H1 (cell line): Measurements from ENCODE around the gene KLHL8. TPM values are rescaled to one million over a fixed set of nuclear protein-coding genes. Genes with fewer than 3 reads are reported as not detected.

Experiments
- CTCF ChIA-PET: fragments of 300-600 bp; sonication (Branson Sonifier 250); formaldehyde crosslinking; loops from one replicate; lab custom pipeline; 2021; ENCODE audit not compliant: partially characterized antibody; lab: Charles Lee
- POLR2A ChIA-PET: fragments of 300-600 bp; sonication (Branson Sonifier 250); formaldehyde crosslinking; loops from one replicate; lab custom pipeline; 2021; ENCODE audit warnings: inconsistent platforms; ENCODE audit not compliant: partially characterized antibody; lab: Charles Lee
- DNase-seq, 2 experiments: peaks; one replicate each; pipeline versions ENCODE4 v3.0.0 to v3.0.0-alpha.2; 2010 to 2022; ENCODE audit warnings: low spot score in 2 of 2, low read depth in 1 of 2, mixed read lengths in 1 of 2
- FAIRE-seq: peaks from 2 replicates; lab custom pipeline; 2011; peaks lifted over from hg19 to GRCh38; lab: Jason Lieb, UNC
- H2AFZ ChIP-seq: 2 replicates; pipeline ENCODE4 v1.8.1; 2012; ENCODE audit warnings: low read length, inconsistent platforms
- H2AK5ac ChIP-seq: 2 replicates; pipeline ENCODE4 v1.6.1; 2013; ENCODE audit warnings: low read depth, low read length
- H2BK120ac ChIP-seq: replicated peaks from 2 replicates; pipeline ENCODE3; 2013; ENCODE audit warnings: low read depth, low read length, inconsistent platforms
- H2BK12ac ChIP-seq: 2 replicates; pipeline ENCODE4 v1.6.1; 2013; ENCODE audit warnings: low read depth, low read length
- H2BK15ac ChIP-seq: 2 replicates; pipeline ENCODE4 v1.6.1; 2013; ENCODE audit warnings: low read length
- H2BK20ac ChIP-seq: 2 replicates; pipeline ENCODE4 v1.6.1; 2013; ENCODE audit warnings: low read length
- H2BK5ac ChIP-seq: 2 replicates; pipeline ENCODE4 v1.6.1; 2013; ENCODE audit warnings: low read depth, low read length
- H3K14ac ChIP-seq: 2 replicates; pipeline ENCODE4 v1.6.1; 2013; ENCODE audit warnings: inconsistent platforms; ENCODE audit not compliant: insufficient read length
- H3K18ac ChIP-seq: 2 replicates; pipeline ENCODE4 v1.6.1; 2013; ENCODE audit warnings: low read length; ENCODE audit errors: extremely low read depth
- H3K23ac ChIP-seq: 2 replicates; pipeline ENCODE4 v1.6.1; 2013; ENCODE audit warnings: inconsistent platforms; ENCODE audit not compliant: insufficient read length
- H3K23me2 ChIP-seq: 2 replicates; pipeline ENCODE4 v1.6.1; 2013; ENCODE audit warnings: low read depth, low read length
- H3K27ac ChIP-seq: 2 replicates; pipeline ENCODE4 v1.6.1; 2011; ENCODE audit warnings: low read depth, low read length, inconsistent platforms
- H3K27me3 ChIP-seq, 4 experiments: replicated peaks in 1 of 4; 1 replicate in 1 of 4; 2 replicates in 3 of 4; pipeline versions ENCODE4 v1.6.1 to v1.8.1; 2011 to 2013; ENCODE audit warnings: low read length in 3 of 4, mild to moderate bottlenecking in 3 of 4, inconsistent platforms in 2 of 4, mixed read lengths in 2 of 4, moderate library complexity in 1 of 4; ENCODE audit not compliant: control insufficient read depth in 3 of 4, insufficient read depth in 3 of 4; ENCODE audit errors: extremely low read depth in 1 of 4
- H3K36me3 ChIP-seq, 4 experiments: 2 replicates each; pipeline versions ENCODE4 v1.6.1 to v1.8.1; 2011 to 2013; ENCODE audit warnings: mild to moderate bottlenecking in 4 of 4, low read length in 3 of 4, moderate library complexity in 2 of 4, control low read depth in 1 of 4, inconsistent platforms in 1 of 4; ENCODE audit not compliant: insufficient read depth in 4 of 4, control insufficient read depth in 2 of 4
- H3K4ac ChIP-seq: replicated peaks from 2 replicates; pipeline ENCODE3; 2013; ENCODE audit warnings: low read length, low read depth, mixed read lengths, inconsistent platforms; ENCODE audit not compliant: insufficient read length
- H3K4me1 ChIP-seq, 4 experiments: replicated peaks in 1 of 4; 1 replicate in 1 of 4; 2 replicates in 3 of 4; pipeline versions ENCODE4 v1.6.1 to v1.8.1; 2011 to 2013; ENCODE audit warnings: low read length in 3 of 4, inconsistent platforms in 2 of 4, mixed read lengths in 1 of 4; ENCODE audit not compliant: insufficient read depth in 4 of 4, control insufficient read depth in 3 of 4
- H3K4me2 ChIP-seq, 2 experiments: 2 replicates each; pipeline versions ENCODE4 v1.6.1 to v1.8.1; 2011 to 2013; ENCODE audit warnings: low read depth in 2 of 2, low read length in 2 of 2, control low read depth in 1 of 2, inconsistent platforms in 1 of 2, mild to moderate bottlenecking in 1 of 2; ENCODE audit not compliant: insufficient read depth in 1 of 2
- H3K4me3 ChIP-seq, 4 experiments: fragments of 200-600, 300-600 bp in 1 of 4; sonication (generic), shearing (Covaris generic), sonication (Bioruptor Twin) in 1 of 4; 2 replicates each; pipeline versions ENCODE4 v1.5.1 to v1.8.1; 2011 to 2016; ENCODE audit warnings: low read length in 4 of 4, low read depth in 3 of 4, control low read depth in 2 of 4, inconsistent platforms in 2 of 4, mild to moderate bottlenecking in 2 of 4, mixed read lengths in 1 of 4, moderate library complexity in 1 of 4; ENCODE audit not compliant: insufficient read depth in 2 of 4; ENCODE audit errors: extremely low read depth in 1 of 4
- H3K56ac ChIP-seq: replicated peaks from 2 replicates; pipeline ENCODE3; 2013; ENCODE audit warnings: low read depth, mild to moderate bottlenecking, mixed read lengths, low read length, inconsistent platforms; ENCODE audit not compliant: insufficient read length
- H3K79me1 ChIP-seq: 2 replicates; pipeline ENCODE4 v1.6.1; 2013; ENCODE audit warnings: low read depth, low read length, control low read depth
- H3K79me2 ChIP-seq, 2 experiments: 2 replicates each; pipeline versions ENCODE4 v1.6.1 to v1.8.1; 2012 to 2013; ENCODE audit warnings: low read length in 2 of 2, mild to moderate bottlenecking in 2 of 2, inconsistent platforms in 1 of 2; ENCODE audit not compliant: insufficient read depth in 2 of 2, control insufficient read depth in 1 of 2
- H3K9ac ChIP-seq, 4 experiments: replicated peaks in 1 of 4; 1 replicate in 1 of 4; 2 replicates in 3 of 4; pipeline versions ENCODE4 v1.6.1 to v1.8.1; 2011 to 2013; ENCODE audit warnings: low read depth in 3 of 4, low read length in 3 of 4, control low read depth in 2 of 4, mild to moderate bottlenecking in 2 of 4, moderate library complexity in 2 of 4, inconsistent platforms in 1 of 4; ENCODE audit errors: extremely low read depth in 1 of 4
- H3K9me3 ChIP-seq, 2 experiments: 2 replicates each; pipeline versions ENCODE4 v1.6.1 to v1.8.1; 2012 to 2013; ENCODE audit warnings: mild to moderate bottlenecking in 2 of 2, moderate library complexity in 2 of 2, control low read depth in 1 of 2, inconsistent platforms in 1 of 2, low read depth in 1 of 2, low read length in 1 of 2, mixed read lengths in 1 of 2; ENCODE audit not compliant: insufficient read depth in 2 of 2
- H4K20me1 ChIP-seq, 2 experiments: replicated peaks in 1 of 2; 2 replicates each; pipeline versions ENCODE3 to v1.8.1; 2011 to 2013; ENCODE audit warnings: inconsistent platforms in 2 of 2, low read length in 2 of 2, mild to moderate bottlenecking in 1 of 2; ENCODE audit not compliant: insufficient read depth in 2 of 2, control insufficient read depth in 1 of 2
- H4K5ac ChIP-seq: 2 replicates; pipeline ENCODE4 v1.6.1; 2013; ENCODE audit warnings: low read length, low read depth, mixed read lengths, inconsistent platforms; ENCODE audit not compliant: insufficient read length
- H4K8ac ChIP-seq: 2 replicates; pipeline ENCODE4 v1.8.0; 2013; ENCODE audit warnings: mild to moderate bottlenecking, moderate library complexity, low read length, inconsistent platforms; ENCODE audit not compliant: insufficient read depth; ENCODE audit errors: extremely low read depth
- H4K91ac ChIP-seq: replicated peaks from 2 replicates; pipeline ENCODE3; 2013; ENCODE audit warnings: low read length, mixed read lengths, inconsistent platforms; ENCODE audit not compliant: insufficient read length
- GTF2F1 ChIP-seq: IDR thresholded peaks from 2 replicates; pipeline ENCODE4 v1.6.1; 2012; ENCODE audit warnings: low read depth, low read length, improper control_type of control experiment, borderline replicate concordance
- TCF12 ChIP-seq: IDR thresholded peaks from 2 replicates; pipeline ENCODE4 v1.6.1; 2011; ENCODE audit warnings: low read depth, mild to moderate bottlenecking, low read length
- WGBS, 2 experiments: shearing (Covaris generic) in 1 of 2; methylation state at CpG; one replicate each; pipeline versions ENCODE4 v1.1.6 to v1.1.7; 2013 to 2015; ENCODE audit warnings: low lambda C conversion rate in 2 of 2, mixed read lengths in 2 of 2, inconsistent platforms in 1 of 2, low coverage in 1 of 2, missing lambda C conversion rate in 1 of 2; ENCODE audit not compliant: insufficient replicate concordance in 2 of 2, insufficient coverage in 1 of 2, insufficient read length in 1 of 2; ENCODE audit errors: extremely low coverage in 1 of 2, missing lambda C conversion rate in 1 of 2; 5-methylcytosine and 5-hydroxymethylcytosine counted together
- polyA plus RNA-seq, 7 experiments: library from polyadenylated mRNA; depleted of rRNA in 3 of 7; stranded (reverse) in 5 of 7; unstranded in 2 of 7; fragments of >200 nt in 5 of 7; fragments of 200-250 nt in 2 of 7; gene quantifications; 1 replicate in 5 of 7; 2 replicates in 1 of 7; 4 replicates in 1 of 7; pipeline versions ENCODE4 v1.2.1 to v1.2.3, GENCODE V29; 2011 to 2013; ENCODE audit warnings: missing spikeins in 2 of 7, mixed read lengths in 2 of 7
- total RNA-seq: library from RNA; stranded (reverse); fragmentation: NEBNext Ultra II Directional; extraction: Animal tissue kit (Norgen Biotek cat#: 25700); gene quantifications from 2 replicates; pipeline ENCODE4 v1.2.1, GENCODE V29; 2021

The KLHL8 gene
- total and polyA plus RNA-seq, 2 of the 8 experiments (the other 6 are each of a cell fraction or from before 2014, with no cell fraction given) = 0.94 to 8.1 TPM

- Histone ChIP-seq H3K23ac (no peak overlapping the region), H3K4me3 (no peak overlapping the region)
- TF ChIP-seq GTF2F1 = no peak
- TF ChIP-seq TCF12 = no peak
Observed at GRCh38 chr4:87117051-87117731, 103.2 kb downstream of the KLHL8 start.

More at GRCh38 chr4:87117051-87117731, 103.2 kb downstream of the KLHL8 start:
- no peak overlapping the region for H3K56ac ChIP-seq
- FAIRE-seq = no peak
- H2AK5ac ChIP-seq = no peak overlapping the region
- H3K4me1 ChIP-seq = peaks cover 0 to 5% (median 2%) of the 10 kb centered on the region in 4 experiments; a peak in 4 of 7 replicates
- H4K8ac ChIP-seq = no peak overlapping the region
- H4K5ac ChIP-seq = no peak overlapping the region
- CTCF ChIA-PET = interaction anchor here (0.6 to 4.1 kb wide), 12 partner anchors 13 to 743 kb away, joined by 3 to 21 read pairs (median 4); no protein-coding TSS in a partner anchor
- H2BK5ac ChIP-seq = no peak overlapping the region
- H3K4ac ChIP-seq = no peak overlapping the region
- H3K27me3 ChIP-seq = no peaks in the 10 kb centered on the region
- no peak overlapping the region for H2BK12ac ChIP-seq
- H2BK15ac ChIP-seq = no peak overlapping the region
- peaks cover 0 to 16% of the 10 kb centered on the region in 2 experiments; a peak in 2 of 4 replicates for H3K79me2 ChIP-seq
- no peak overlapping the region for H3K4me2 ChIP-seq
- no peak overlapping the region for H3K18ac ChIP-seq
- no peaks in the 10 kb centered on the region; the same call in 1 of the 2 replicates for H3K79me1 ChIP-seq
- peaks cover 6 to 44% (median 18%) of the 10 kb centered on the region in 4 experiments for H3K36me3 ChIP-seq
- no peaks in the 10 kb centered on the region for H3K9me3 ChIP-seq
- no peak overlapping the region for H3K14ac ChIP-seq
- H2BK20ac ChIP-seq = no peak overlapping the region
- DNase-seq = no peak
- H4K91ac ChIP-seq = no peak overlapping the region
- peaks cover 1 to 3% of the 10 kb centered on the region in 2 experiments for H4K20me1 ChIP-seq
- no peak overlapping the region for H3K27ac ChIP-seq
- no peak overlapping the region; a peak in 1 of 7 replicates for H3K9ac ChIP-seq
- WGBS, 2 experiments = 92% methylated on average over 8 of the region's 8 CpGs; no CpG with 5 or more reads in 1 of the 2 experiments
- no peak overlapping the region for H2AFZ ChIP-seq
- no peak overlapping the region for H2BK120ac ChIP-seq
- H3K23me2 ChIP-seq = no peaks in the 10 kb centered on the region; the same call in 1 of the 2 replicates
- POLR2A ChIA-PET = interaction anchor here (1.4 kb wide), 1 partner anchor 173 kb away, joined by 4 read pairs; no protein-coding TSS in a partner anchor
